ENCODE data around the gene PCYT1B.

- TF ChIP-seq CTCF (IDR thresholded peaks at IDR 0.05), result no peak
- TF ChIP-seq POLR2AphosphoS5 (IDR thresholded peaks at IDR 0.05), result no peak
- TF ChIP-seq EP300 (IDR thresholded peaks at IDR 0.05), result no peak
Measured at GRCh38 chrX:24658421-24658820, 11.3 kb upstream of the PCYT1B start.
